Mononuclear cell (primary cell): ENCODE measurements around the gene RFTN1. TPM values are rescaled to one million over a fixed set of nuclear protein-coding genes. Genes with fewer than 3 reads are reported as not detected.

Experiments used
- H3K27me3 ChIP-seq: 2 replicates; pipeline ENCODE4 v1.6.0; 2011; ENCODE audit warnings: low read length, control low read depth; ENCODE audit not compliant: insufficient read depth
- H3K4me1 ChIP-seq: 2 replicates; pipeline ENCODE4 v1.5.1; 2011; ENCODE audit warnings: mild to moderate bottlenecking, low read length, control low read depth; ENCODE audit not compliant: insufficient read depth
- H3K4me3 ChIP-seq: 2 replicates; pipeline ENCODE4 v1.5.1; 2011; ENCODE audit warnings: mild to moderate bottlenecking, low read length, moderate library complexity
- H3K9me3 ChIP-seq: 2 replicates; pipeline ENCODE4 v1.5.1; 2011; ENCODE audit warnings: low read depth, mild to moderate bottlenecking, control low read depth, low read length
- total RNA-seq: library from RNA; depleted of rRNA; stranded (reverse); fragments of >200 nt; gene quantifications from one replicate; pipeline ENCODE4 v1.2.3, GENCODE V29; 2012

Gene RFTN1
- total RNA-seq, 1 donor, result 50.4 TPM

DNA sequence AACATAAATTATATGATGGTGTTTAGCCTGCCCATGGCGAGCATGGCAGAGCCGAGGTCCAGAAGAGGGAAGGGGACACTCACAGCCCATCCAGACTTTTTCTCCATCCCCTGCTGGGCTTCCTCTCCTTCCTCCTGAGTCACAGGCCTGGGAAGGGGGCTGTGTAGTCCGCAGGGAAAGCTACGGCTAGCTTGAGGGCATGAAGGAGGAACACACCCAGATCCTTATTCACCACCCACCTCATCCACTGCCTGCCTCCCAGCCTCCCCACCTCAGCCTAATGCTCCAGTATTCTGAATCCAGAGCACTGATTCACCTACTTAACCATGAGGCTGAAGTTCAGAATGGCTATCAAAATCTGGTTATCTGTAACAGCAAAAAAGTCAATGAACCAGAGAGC lies 150.7 kb downstream of the RFTN1 start:
- Histone ChIP-seq H3K27me3 (no peaks in the 10 kb centered on the region), H3K4me1 (peaks cover 12% of the 10 kb centered on the region), H3K4me3 (no peak overlapping the region), H3K9me3 (no peaks in the 10 kb centered on the region)

DNA sequence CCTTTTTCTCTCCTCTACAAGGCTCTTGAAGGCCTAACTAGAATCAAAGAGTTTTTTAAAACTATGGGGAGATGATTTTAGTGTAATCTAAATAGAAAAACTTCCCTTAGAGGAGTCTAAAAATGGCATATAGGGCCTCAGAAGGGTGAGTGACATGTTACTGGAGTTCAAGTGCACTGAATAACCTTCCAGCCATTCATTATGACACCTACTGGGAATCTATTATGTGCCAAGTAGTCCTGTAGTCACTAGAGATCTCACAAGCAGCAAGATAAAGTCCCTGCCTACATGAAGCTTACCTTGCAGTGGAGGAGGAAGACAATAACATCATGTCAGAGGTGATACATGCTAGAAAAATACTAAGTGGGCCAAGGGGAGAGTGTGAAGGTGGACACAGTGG lies 152.4 kb downstream of the RFTN1 start:
- Histone ChIP-seq H3K27me3 (no peaks in the 10 kb centered on the region), H3K4me1 (peaks cover 12% of the 10 kb centered on the region), H3K9me3 (no peaks in the 10 kb centered on the region), H3K4me3 (no peak overlapping the region)

DNA sequence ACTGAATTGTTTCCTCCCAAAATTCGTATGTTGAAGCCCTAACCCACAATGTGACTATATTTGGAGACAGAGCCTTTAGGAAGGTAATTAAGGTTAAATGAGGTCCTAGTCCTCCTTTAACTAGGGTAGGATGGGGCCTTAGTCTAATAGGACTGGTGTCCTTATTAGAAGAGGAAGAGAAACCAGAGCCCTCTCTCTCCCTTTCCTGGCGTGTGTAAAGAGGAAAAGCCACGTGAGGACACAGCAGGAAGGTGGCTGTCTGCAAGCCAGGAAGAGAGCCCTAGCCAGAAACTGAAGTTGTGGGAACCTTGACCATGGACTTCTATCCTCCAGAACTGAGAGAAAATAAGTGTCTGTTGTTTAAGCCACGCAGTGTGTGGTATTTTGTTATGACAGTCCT lies 154.2 kb downstream of the RFTN1 start:
- Histone ChIP-seq H3K4me1 (peaks cover 6% of the 10 kb centered on the region), H3K27me3 (no peaks in the 10 kb centered on the region), H3K4me3 (no peak overlapping the region), H3K9me3 (no peaks in the 10 kb centered on the region)

DNA sequence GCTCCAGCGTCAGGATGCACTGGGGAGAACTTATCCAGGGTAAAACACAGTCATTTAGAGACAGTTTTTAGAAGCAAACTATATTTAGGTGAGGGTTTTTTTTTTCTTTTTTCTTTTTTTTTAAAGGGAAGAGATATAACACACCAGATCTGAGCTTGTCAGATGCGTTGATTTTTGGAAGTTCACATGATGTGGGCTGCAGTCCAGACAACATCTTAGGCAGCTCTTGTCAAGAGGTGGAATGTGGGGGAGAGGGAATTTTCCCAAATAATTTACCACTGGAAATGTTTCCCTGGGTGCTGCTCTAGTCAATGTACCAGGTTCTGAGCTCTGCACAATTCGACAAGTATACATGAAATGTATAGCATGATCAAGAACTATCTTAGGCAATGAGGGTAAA lies 155.2 kb downstream of the RFTN1 start:
- H3K27me3 ChIP-seq, result no peaks in the 10 kb centered on the region
- H3K4me3 ChIP-seq, result no peak overlapping the region
- H3K9me3 ChIP-seq, result no peaks in the 10 kb centered on the region
- H3K4me1 ChIP-seq, result peaks cover 6% of the 10 kb centered on the region

DNA sequence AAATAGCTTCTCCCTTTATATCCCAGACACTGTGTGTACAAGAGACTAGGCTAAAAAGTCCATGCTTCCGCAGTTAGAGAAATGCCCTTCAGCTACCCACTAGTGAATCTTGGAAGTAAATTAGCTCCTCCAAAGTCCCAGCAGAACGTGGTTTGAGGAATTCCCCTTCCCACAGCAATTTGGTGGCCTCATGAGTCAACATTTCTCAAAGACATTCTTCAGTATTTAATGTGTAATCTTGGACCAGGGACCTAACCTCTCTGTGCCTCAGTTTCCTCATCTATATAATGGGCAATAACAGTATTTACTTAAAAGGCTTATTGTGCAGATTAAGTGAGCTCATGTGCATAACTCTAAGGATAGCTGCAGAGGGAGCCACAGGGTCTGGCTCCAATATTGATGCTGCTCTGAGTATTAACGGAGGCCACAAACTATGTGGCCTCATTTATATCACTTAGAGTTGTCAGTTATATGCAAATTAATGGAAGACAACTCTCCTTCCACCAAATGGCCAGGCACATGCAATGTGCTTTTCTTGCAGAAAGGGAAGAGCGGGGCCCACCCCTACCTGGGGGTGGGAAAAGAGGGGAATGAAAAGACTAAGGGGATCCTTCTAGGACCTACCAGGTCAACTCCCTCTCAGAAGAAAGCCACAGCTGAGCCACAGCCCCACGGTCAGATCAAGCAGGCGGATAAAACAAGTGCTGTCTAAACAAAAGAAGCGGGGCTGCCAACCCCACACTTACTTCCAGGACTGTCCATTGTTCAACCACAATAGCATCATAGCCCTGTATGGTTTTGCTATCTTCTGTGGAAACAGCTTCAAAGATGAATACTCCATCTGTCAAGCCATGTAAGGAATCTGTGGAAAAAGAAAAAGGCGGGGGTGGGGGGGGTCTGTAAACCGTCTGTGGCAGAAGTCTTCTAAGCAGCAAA lies 156.0 kb downstream of the RFTN1 start:
- Histone ChIP-seq H3K9me3 (no peaks in the 10 kb centered on the region), H3K4me3 (no peak overlapping the region), H3K27me3 (no peaks in the 10 kb centered on the region), H3K4me1 (peaks cover 6% of the 10 kb centered on the region)

DNA sequence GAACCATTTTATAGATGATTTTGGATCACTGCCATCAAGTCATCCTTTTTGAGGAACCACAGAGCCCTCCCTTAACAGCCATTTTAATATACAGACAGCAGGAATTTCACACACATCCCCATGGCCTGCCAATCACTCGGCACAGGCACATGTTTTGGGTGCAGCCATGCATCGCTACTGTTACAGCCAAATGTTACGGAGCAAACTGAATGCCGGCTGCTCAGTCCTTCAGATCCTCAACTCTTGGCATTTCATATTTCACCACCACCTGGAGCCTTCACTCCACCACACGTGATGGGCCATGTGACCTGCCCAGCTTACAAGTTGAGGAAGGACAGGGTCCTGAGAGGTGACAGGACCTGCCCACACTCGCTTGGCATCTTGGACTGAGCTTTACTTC lies 157.7 kb downstream of the RFTN1 start:
- Histone ChIP-seq H3K9me3 (no peaks in the 10 kb centered on the region), H3K4me1 (peaks cover 6% of the 10 kb centered on the region), H3K4me3 (no peak overlapping the region), H3K27me3 (no peaks in the 10 kb centered on the region)

DNA sequence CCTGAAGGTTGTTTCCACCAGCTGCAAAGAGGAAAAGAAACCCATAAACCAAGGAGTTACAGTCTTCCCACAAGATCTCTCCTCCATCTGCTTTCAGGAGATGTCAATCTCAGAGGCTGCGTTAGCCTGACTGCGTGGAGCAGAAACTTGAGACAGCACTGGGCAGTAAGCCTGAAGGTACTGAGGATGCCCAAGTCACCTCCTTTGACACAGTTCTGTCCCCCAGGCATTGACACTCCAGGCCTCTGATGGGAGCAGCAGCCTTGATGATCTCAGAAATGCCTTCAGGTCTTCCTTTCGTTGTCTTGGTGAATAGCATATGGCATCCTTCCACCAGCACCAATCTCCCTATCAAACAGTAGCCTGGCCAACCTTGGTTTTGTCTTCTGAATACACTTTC lies 159.2 kb downstream of the RFTN1 start:
- Histone ChIP-seq H3K9me3 (no peaks in the 10 kb centered on the region), H3K27me3 (no peaks in the 10 kb centered on the region), H3K4me3 (no peak overlapping the region), H3K4me1 (peaks cover 3% of the 10 kb centered on the region)

DNA sequence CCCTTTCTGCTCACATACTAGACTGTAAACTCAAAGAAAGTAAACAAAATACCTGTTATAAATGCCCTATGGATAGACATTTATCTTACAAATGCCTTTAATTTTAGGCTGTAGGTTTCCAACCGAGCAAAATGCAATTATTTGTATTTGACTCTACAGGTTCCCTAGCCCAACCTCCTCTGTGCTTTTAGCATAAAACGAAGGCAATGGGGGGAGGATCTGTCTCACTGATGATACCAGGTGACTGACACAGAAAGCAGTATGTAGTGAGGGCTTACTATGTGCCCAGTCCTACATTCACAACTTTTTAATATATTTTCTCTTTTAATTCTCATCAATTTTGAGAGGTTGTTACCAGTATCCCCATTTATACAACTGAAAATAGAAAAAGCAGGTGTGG lies 161.1 kb downstream of the RFTN1 start:
- no peak overlapping the region for H3K4me3 ChIP-seq
- H3K27me3 ChIP-seq, result no peaks in the 10 kb centered on the region
- H3K4me1 ChIP-seq, result no peaks in the 10 kb centered on the region
- H3K9me3 ChIP-seq, result no peaks in the 10 kb centered on the region

DNA sequence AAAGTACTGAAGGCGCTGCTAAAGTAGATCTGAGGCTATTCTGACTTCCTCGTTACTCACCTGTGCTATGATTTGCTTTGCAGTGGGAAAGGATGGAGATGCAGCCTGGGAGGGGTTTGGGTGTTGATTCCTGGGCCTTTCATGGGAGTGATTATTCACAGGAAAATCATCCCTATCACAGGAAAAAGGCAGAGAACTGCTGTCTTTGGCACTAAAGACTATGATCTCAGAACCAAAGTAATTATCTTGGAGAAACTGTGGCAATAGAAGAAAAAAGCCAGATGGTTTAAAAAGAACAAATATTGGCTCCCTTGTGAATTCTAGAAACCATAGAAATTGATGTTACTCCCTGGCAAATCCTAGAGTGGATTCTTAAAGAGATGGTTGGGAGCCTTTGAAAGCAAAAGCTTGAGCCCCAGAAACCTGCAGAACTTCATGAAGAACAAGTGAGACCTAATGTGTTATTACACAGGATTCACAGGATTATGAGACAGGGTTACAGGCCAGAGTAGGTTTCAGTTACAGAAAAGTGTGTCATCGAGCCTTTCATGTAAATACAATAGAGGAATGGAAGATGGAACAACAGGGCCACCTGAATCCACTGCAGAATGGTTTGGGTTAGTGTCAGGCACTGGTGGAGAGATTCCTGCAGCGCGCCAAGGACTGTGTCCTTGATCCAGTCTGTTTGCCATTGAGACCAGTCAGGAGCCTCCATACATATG lies 162.7 kb downstream of the RFTN1 start:
- Histone ChIP-seq H3K9me3 (no peaks in the 10 kb centered on the region), H3K4me1 (no peaks in the 10 kb centered on the region), H3K27me3 (no peaks in the 10 kb centered on the region), H3K4me3 (no peak overlapping the region)

DNA sequence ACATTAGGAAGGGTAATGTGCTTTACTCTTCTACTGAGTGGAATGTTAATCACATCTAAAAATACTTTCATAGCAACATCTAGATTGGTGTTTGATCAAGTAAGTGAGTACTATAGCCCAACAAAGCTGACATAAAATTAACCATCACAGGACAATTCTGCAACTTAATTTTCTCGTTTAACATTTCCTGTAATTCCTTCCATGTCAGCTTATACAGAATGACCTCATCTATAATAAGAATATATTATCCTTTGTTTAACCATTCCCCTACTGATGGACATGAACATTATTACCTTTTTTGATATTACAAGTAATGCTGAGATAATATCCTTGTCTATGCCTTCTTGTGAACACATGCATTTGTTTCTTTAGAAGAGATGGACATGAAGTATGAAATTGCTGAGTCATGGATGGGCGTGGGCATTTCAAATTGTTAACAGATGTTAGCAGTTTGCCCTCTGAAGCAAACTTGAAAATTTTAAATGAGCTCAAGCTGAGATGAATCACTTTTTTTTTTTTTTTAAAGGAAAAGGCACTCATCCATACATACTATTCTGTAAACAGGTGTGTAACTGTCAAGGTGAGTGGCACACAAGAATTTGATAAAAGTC lies 163.4 kb downstream of the RFTN1 start:
- no peak overlapping the region for H3K4me3 ChIP-seq
- H3K9me3 ChIP-seq, result no peaks in the 10 kb centered on the region
- no peaks in the 10 kb centered on the region for H3K27me3 ChIP-seq
- H3K4me1 ChIP-seq, result no peaks in the 10 kb centered on the region

DNA sequence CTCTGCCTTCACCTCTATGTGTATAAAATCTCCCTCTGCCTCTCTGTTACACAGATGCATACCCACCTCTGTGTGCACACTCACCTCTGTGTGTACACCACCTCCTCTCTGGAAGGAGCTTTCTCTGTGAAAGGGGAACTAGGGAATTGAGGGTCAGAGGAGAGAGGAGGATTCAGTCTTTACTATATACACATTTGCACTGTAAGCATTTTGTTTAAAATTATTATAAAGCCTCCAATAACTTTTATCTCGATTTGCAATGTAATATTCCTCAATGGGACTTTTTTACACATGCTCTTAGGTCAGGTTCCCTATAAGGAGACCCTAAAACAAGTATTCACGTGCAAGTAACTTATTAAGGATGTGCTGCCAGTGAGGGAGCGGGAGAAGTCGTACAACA lies 166.0 kb downstream of the RFTN1 start:
- H3K4me3 ChIP-seq, result no peak overlapping the region
- H3K27me3 ChIP-seq, result no peaks in the 10 kb centered on the region
- H3K4me1 ChIP-seq, result peaks cover 8% of the 10 kb centered on the region
- no peaks in the 10 kb centered on the region for H3K9me3 ChIP-seq

DNA sequence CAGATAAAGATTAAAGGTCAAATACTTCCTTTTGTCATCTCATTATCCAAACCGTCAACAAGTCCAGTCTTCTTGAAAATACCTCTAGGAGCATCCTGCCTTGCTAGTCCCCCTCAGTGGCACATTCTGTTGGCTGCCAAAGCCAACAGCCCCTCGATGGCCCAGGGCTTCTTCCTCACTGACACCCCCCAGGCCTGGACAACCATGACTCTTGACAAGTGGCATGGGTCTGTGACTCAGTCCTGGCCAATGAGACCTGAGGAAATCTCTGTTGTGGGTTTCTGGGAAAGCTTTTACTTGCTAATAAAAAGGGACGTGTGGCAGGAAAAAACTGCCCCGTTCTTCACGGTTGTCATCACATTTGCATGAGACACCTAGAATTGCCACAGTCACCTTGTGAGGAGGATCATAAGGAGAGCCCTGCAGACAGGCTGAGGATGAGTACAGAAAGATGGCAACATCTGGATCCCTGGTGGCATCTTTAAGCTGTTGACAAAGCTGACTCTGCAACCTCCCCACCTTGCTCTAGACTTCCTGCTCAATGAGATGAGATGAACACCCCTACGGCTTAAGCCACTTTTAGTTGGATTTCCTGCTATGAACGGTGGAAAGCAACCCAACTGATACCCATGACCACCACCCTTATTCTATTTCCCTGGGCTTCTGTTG lies 167.0 kb downstream of the RFTN1 start:
- Histone ChIP-seq H3K4me1 (peaks cover 8% of the 10 kb centered on the region), H3K27me3 (no peaks in the 10 kb centered on the region), H3K9me3 (no peaks in the 10 kb centered on the region), H3K4me3 (no peak overlapping the region)

DNA sequence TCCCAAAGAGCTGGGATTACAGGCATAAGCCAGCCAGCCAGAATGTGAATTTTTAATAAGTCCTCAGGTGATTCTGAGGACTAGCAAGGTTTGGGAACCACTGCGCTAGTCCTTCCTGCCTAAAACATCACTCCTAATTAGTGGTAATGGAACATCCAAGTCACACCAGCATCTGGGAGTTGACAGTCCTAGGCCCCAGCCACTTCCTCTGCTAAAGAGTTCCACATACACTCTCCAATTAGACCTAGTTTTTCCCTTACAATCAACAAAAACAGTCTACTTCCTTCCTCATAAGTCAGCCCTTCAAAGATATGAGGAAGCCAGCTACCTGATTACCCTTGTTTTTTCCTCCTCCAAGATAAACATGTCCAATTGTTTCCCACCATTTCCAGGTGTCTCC lies 170.4 kb downstream of the RFTN1 start:
- H3K4me1 ChIP-seq, result peaks cover 23% of the 10 kb centered on the region
- no peaks in the 10 kb centered on the region for H3K9me3 ChIP-seq
- no peak overlapping the region for H3K4me3 ChIP-seq
- H3K27me3 ChIP-seq, result no peaks in the 10 kb centered on the region

DNA sequence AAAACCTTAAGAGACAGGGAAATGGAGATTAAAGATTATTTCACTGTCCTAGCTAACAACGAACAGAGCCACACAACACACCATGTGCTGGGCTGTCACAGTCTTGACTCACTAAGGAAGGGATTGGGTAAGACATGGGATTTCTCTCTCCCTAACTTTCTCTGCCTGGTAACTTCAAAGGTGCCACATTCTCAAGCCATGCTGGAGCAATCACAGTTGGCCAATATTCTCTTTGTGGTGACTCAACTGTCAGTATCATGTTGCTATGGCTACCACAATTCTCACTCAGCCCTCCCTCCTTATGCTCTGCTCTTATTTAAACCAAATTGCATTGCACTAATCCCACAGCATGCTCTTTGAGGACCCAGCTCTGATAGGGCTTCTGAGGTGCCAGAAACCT lies 174.5 kb downstream of the RFTN1 start:
- Histone ChIP-seq H3K4me3 (no peak overlapping the region), H3K4me1 (peaks cover 32% of the 10 kb centered on the region), H3K9me3 (no peaks in the 10 kb centered on the region), H3K27me3 (no peaks in the 10 kb centered on the region)
